K562 treated with DMSO at 1 percent for 12 hours (cell line): ENCODE results near the gene MAMDC4. TPM values are rescaled to one million over a fixed set of nuclear protein-coding genes. Genes with fewer than 3 reads are reported as not detected.

Source experiments
- total RNA-seq: library from RNA; unstranded; fragments of 300-600 nt; gene quantifications from 2 replicates; pipeline ENCODE4 v1.2.3, GENCODE V29; 2022; ENCODE audit not compliant: insufficient read depth

The MAMDC4 gene
- 3.4 and 3.6 TPM in 2 replicates for total RNA-seq

DNA sequence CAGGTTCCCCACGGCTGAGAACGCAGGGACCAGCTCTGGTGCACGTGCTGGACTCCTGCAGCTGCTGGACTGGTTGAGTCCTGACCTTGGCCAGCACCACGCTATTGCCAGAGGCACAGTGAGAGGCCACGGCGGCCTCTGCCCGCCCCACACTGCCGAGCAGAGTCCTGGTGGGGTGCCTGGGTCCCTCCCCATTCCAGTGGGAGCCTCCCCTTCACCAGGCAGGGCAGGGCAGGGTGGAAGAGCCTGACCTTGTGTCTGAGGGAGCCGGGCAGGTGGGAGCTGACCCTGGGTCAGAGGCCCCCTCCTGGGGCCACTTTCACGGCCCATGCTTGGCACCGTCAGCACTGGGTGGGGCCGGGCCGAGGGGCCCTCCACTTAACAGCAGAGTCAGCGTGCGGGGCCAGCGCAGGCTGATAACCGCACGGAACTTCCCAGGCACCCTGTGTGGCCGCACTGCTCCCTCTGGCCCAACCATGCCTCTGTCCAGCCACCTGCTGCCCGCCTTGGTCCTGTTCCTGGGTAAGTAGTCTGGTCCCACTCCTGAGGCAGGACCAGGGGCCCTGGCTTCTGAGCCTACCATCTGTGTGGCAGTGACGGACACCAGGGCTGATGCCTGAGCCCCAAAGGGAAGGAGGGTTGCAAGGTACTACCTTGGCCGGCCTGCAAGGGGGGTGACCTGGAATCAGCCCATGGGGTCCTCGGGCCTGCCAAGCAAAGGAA, at the start of gene MAMDC4:
Gene MAMDC4, plus strand, starts transcription at position 406 of the 723 bp plus-strand sequence. Its CDS starts 71 bp downstream, at position 477.

DNA sequence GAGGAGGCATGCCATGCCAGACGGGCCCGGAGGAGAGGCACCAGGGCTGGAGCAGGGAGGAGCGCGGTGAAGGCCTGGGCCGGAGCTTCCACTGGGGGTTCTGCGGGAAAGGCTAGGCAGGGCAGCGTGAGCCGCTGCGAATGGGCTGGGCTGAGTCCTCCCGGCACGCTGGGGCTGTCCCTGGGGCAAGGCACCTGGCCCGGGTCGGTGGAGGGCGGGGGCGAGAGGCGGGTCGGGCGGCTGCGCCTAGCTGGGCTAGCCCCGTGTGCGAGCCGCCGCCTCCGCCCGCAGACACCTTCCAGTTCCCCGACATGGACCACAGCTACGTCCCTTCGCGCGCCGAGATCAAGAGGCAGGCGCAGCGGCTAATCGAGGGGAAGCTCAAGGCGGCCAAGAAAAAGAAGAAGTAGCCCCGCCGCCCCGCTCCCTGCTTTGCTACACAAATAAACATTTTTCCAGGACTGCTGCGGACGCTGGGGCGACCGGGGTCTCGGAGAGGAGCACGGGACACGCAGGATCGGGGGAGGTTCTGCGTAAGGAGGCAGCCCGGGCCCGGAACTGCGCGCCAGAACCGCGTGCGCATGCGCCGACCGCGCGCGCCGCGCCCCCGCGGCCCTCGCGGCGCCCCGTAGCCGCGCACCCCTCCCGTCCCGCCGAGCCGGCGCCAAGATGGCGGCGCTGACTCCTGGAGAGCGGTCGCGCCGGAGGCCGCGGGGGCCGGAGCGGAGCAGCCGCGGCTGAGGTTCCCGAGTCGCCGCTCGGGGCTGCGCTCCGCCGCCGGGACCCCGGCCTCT, 44.7 kb upstream of the MAMDC4 start, which contains the start of gene RABL6:
Gene RABL6, plus strand, starts transcription at position 668 of the 794 bp plus-strand sequence. CDS start 249 bp downstream, outside the sequence.

DNA sequence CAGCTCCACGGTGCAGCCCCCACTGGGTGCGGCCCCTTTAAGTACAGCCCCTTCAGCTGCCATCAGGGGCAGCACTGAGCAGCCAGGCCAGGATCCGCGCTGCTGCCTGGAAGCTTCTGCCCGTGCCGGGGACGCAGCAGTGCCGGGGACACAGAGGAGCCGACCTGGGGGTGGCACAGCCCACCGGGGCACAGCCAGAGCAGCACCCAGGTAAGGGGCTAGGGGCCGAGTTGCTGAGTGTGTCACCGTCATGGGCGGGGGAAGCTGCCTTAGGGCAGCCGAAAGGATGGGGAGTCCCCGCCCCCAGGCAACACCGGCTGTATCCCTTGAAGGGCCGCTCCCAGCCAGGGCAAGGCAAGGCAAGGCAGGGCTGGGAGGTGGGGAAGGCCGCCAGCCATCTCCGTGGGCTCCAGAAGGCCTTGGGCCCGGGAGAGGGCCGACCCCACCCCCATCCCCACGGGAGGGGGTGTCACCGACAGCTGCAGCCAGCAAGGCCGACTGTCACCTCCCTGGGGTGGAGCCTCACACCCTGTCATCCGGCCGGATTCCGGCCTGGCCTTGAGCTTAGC, 9.7 kb upstream of the MAMDC4 start, which contains the start of gene AJM1:
Gene AJM1, plus strand, starts transcription at position 99 of the 569 bp plus-strand sequence. CDS start 1,937 bp downstream, outside the sequence.

DNA sequence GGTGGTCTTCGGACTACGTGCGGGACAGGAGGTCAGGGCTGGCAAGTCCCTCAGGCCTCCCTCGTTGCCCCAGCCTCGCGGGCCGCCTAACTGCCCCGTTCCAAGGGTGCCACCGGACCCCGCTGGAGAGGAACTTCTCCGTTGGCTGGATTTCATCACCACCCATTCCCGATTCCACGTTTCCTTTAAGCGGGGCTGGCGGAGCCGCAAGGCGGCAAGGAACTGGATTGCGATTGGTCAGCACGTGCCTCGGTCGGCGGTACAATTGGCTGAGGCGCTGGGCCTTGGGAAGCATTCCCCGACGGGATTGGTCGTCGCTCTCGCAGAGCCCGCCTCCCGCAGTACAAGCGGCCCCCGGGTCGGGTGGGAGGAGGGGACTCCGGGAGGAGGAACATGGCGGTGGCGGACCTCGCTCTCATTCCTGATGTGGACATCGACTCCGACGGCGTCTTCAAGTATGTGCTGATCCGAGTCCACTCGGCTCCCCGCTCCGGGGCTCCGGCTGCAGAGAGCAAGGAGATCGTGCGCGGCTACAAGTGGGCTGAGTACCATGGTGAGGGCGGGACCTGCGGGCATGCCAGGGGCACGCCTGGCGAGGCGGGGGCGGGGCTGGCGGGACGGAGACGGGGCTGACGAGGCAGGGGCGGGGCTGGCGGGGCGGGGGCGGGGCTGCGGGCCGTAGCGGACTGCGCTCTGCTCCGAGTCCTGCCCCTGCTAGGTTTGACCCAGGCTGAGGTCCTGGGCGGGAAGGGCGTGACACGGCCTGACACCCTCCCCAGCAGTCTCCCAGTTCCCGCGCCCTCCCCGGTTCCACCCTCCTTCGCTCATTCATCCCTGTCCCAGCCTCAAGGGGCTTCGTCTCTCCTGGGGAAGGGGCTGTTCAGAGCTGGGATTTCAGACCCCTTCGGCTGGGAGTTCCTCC, 2.8 kb upstream of the MAMDC4 start, which contains the start of gene PHPT1:
Gene PHPT1, plus strand, starts transcription at position 372 of the 922 bp plus-strand sequence. Its CDS starts 22 bp downstream, at position 394.

DNA sequence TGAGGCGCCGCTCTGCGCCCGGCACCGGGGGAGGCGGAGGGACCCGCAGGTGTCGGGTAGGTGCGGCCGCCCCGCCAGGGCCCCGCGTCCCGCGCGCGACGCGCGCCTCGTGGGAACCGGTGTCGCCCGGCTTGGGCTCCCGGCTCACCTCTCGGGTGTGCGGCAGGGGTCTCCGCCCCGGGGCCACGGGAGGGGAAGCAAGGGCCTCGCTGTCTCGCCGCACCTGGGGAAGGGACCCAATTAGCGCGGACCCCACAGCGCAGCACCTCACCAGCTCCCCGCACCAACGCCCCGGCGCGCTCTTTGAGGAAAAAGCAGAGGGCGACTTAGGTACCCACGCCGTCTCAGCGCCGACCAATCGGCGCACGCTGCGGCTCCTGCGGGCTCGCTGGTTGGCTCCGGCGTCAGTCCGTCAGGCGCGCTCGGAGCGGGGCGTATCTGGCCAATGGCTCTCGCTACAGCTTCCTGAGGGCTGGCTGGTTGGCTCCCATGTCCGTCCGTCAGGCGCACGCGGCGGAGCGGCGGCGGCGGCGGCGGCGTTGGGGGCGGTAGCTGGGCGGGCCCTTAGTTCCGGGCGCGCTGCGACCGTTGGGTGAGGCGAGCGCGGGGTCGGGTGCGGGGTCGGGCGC, 33.9 kb downstream of the MAMDC4 start, which contains the start of gene TRAF2:
Gene TRAF2, plus strand, starts transcription at position 567 of the 629 bp plus-strand sequence. CDS start 12,225 bp downstream, outside the sequence.

Other genes with a start within 250 kb of the MAMDC4 start
- gene EGFL7, start 189.4 kb upstream of the MAMDC4 start, total RNA-seq = 66.9 and 92.7 TPM in 2 replicates
- 74.6 and 81.1 TPM in 2 replicates for gene AGPAT2, start 164.9 kb upstream of the MAMDC4 start, total RNA-seq
- 11.1 and 12.0 TPM in 2 replicates for gene DIPK1B, start 139.8 kb upstream of the MAMDC4 start, total RNA-seq
- not detected in 2 replicates for gene LCN10, start 109.4 kb upstream of the MAMDC4 start, total RNA-seq
- gene LCN6, start 103.8 kb upstream of the MAMDC4 start, total RNA-seq = not detected in 2 replicates
- gene LCN8, start 94.1 kb upstream of the MAMDC4 start, total RNA-seq = not detected in 2 replicates
- gene LCN15, start 87.8 kb upstream of the MAMDC4 start, total RNA-seq = not detected in 2 replicates
- 32.1 and 71.4 TPM in 2 replicates for gene TMEM141, start 61.0 kb upstream of the MAMDC4 start, total RNA-seq
- 0.42 TPM in 1 of 2 replicates, not detected in the other for gene CCDC183, start 56.0 kb upstream of the MAMDC4 start, total RNA-seq
- 123 and 151 TPM in 2 replicates for gene RABL6, start 44.4 kb upstream of the MAMDC4 start, total RNA-seq
- gene AJM1, start 9.9 kb upstream of the MAMDC4 start, total RNA-seq = 6.5 and 14.3 TPM in 2 replicates
- gene PHPT1, start 2.9 kb upstream of the MAMDC4 start, total RNA-seq = 119 and 244 TPM in 2 replicates
- 551 and 781 TPM in 2 replicates for gene EDF1, start 14.0 kb downstream of the MAMDC4 start, total RNA-seq
- 25.9 and 33.7 TPM in 2 replicates for gene TRAF2, start 34.2 kb downstream of the MAMDC4 start, total RNA-seq
- gene FBXW5, start 92.4 kb downstream of the MAMDC4 start, total RNA-seq = 126 and 129 TPM in 2 replicates
- gene C8G, start 92.9 kb downstream of the MAMDC4 start, total RNA-seq = not detected in 2 replicates
- gene LCN12, start 99.9 kb downstream of the MAMDC4 start, total RNA-seq = not detected in 2 replicates
- gene PTGDS, start 125.2 kb downstream of the MAMDC4 start, total RNA-seq = 12.3 and 16.0 TPM in 2 replicates
- not detected in 2 replicates for gene LCNL1, start 130.6 kb downstream of the MAMDC4 start, total RNA-seq
- 91.4 and 99.8 TPM in 2 replicates for gene PAXX, start 140.1 kb downstream of the MAMDC4 start, total RNA-seq
- gene CLIC3, start 144.2 kb downstream of the MAMDC4 start, total RNA-seq = not detected in 2 replicates
- gene ABCA2, start 175.9 kb downstream of the MAMDC4 start, total RNA-seq = 5.4 and 10.9 TPM in 2 replicates
- gene FUT7, start 179.7 kb downstream of the MAMDC4 start, total RNA-seq = not detected in 2 replicates
- 1.0 and 4.3 TPM in 2 replicates for gene NPDC1, start 193.8 kb downstream of the MAMDC4 start, total RNA-seq
- not detected in 2 replicates for gene ENTPD2, start 201.7 kb downstream of the MAMDC4 start, total RNA-seq
- gene SAPCD2, start 218.2 kb downstream of the MAMDC4 start, total RNA-seq = 17.4 and 28.8 TPM in 2 replicates
- 5.9 and 8.8 TPM in 2 replicates for gene UAP1L1, start 225.2 kb downstream of the MAMDC4 start, total RNA-seq
- gene MAN1B1, start 234.6 kb downstream of the MAMDC4 start, total RNA-seq = 47.0 and 51.4 TPM in 2 replicates